CD4-positive, alpha-beta memory T cell (primary cell): ENCODE measurements around the gene PPM1N. TPM values are rescaled to one million over a fixed set of nuclear protein-coding genes. Genes with fewer than 3 reads are reported as not detected.

Experiments
- CTCF ChIA-PET: fragments of 350-600 bp; sonication (Branson Sonifier 250); formaldehyde crosslinking; loops from one replicate; lab custom pipeline; 2021; ENCODE audit warnings: inconsistent platforms; ENCODE audit not compliant: partially characterized antibody; lab: Charles Lee
- POLR2A ChIA-PET: fragments of 350-600 bp; sonication (Branson Sonifier 250); formaldehyde crosslinking; loops from one replicate; lab custom pipeline; 2021; ENCODE audit not compliant: partially characterized antibody; lab: Charles Lee
- DNase-seq, 5 donors: peaks; one replicate each; pipeline versions ENCODE4 v3.0.0 to v3.0.0-alpha.2; 2020 to 2022; ENCODE audit warnings: mixed read lengths in 1 of 5
- H3K27ac ChIP-seq: one replicate; pipeline ENCODE4 v1.7.0; 2013; ENCODE audit warnings: low read depth, low read length
- H3K27me3 ChIP-seq: 2 replicates; pipeline ENCODE4 v1.7.0; 2013; ENCODE audit warnings: mild to moderate bottlenecking, low read length, moderate library complexity; ENCODE audit not compliant: insufficient read depth
- H3K36me3 ChIP-seq: 2 replicates; pipeline ENCODE4 v1.7.0; 2013; ENCODE audit warnings: mild to moderate bottlenecking, low read length, moderate library complexity; ENCODE audit not compliant: insufficient read depth
- H3K4me1 ChIP-seq: 2 replicates; pipeline ENCODE4 v1.7.0; 2013; ENCODE audit warnings: mild to moderate bottlenecking, low read length, moderate library complexity; ENCODE audit not compliant: insufficient read depth
- H3K4me3 ChIP-seq, 2 donors: one replicate each; pipeline ENCODE4 v1.7.0; 2013; ENCODE audit warnings: low read length in 2 of 2, mild to moderate bottlenecking in 1 of 2
- H3K9me3 ChIP-seq, 2 donors: one replicate each; pipeline ENCODE4 v1.7.0; 2013; ENCODE audit warnings: low read length in 2 of 2, control low read depth in 1 of 2; ENCODE audit not compliant: control insufficient read depth in 1 of 2
- H3K27ac Mint-ChIP-seq, 7 donors: one replicate each; pipeline ENCODE4 v1.8.0; 2020 to 2021; ENCODE audit warnings: mixed read lengths in 7 of 7, mild to moderate bottlenecking in 6 of 7, inconsistent platforms in 3 of 7, moderate library complexity in 3 of 7
- H3K27me3 Mint-ChIP-seq, 2 donors: one replicate each; pipeline ENCODE4 v1.8.0; 2020 to 2021; ENCODE audit warnings: mixed read lengths in 2 of 2
- H3K36me3 Mint-ChIP-seq, 2 donors: one replicate each; pipeline ENCODE4 v1.8.0; 2020 to 2021; ENCODE audit warnings: mixed read lengths in 2 of 2, inconsistent platforms in 1 of 2, mild to moderate bottlenecking in 1 of 2
- H3K4me1 Mint-ChIP-seq, 4 donors: one replicate each; pipeline ENCODE4 v1.8.0; 2020 to 2021; ENCODE audit warnings: mixed read lengths in 4 of 4, mild to moderate bottlenecking in 1 of 4
- H3K4me3 Mint-ChIP-seq, 8 donors: one replicate each; pipeline ENCODE4 v1.8.0; 2020 to 2021; ENCODE audit warnings: mixed read lengths in 8 of 8, mild to moderate bottlenecking in 7 of 8, moderate library complexity in 6 of 8, inconsistent platforms in 3 of 8
- H3K9me3 Mint-ChIP-seq, 8 donors: one replicate each; pipeline ENCODE4 v1.8.0; 2020 to 2021; ENCODE audit warnings: mixed read lengths in 8 of 8, mild to moderate bottlenecking in 5 of 8, inconsistent platforms in 3 of 8, moderate library complexity in 1 of 8
- intact Hi-C: fragments of 100-400 bp; cut with micrococcal nuclease; formaldehyde crosslinking; loops from one replicate; pipeline ENCODE4 v1.15.1; 2023
- polyA plus RNA-seq, 2 donors: library from polyadenylated mRNA; unstranded; fragments of 300-500 nt; fragmentation: Illumina TruSeq; gene quantifications; one replicate each; pipeline ENCODE4 v1.2.3, GENCODE V29; 2021
- total RNA-seq, 2 experiments: library from RNA; stranded (reverse); gene quantifications; one replicate each; pipeline ENCODE4 v1.2.3, GENCODE V29; 2021

Gene PPM1N
- total and polyA plus RNA-seq, 4 experiments from 2014 or later, result 3.7 to 7.9 (median 4.9) TPM

GRCh38 chr19:45464274-45464673 lies 34.0 kb upstream of the PPM1N start:
- H3K27me3 Mint-ChIP-seq, result no peaks in the 10 kb centered on the region
- H3K4me3 Mint-ChIP-seq, result no peak overlapping the region
- H3K4me3 ChIP-seq, result no peak overlapping the region
- intact Hi-C loops, result no loop called here
- peaks cover 0 to 15% (median 0%) of the 10 kb centered on the region in 8 donors for H3K9me3 Mint-ChIP-seq
- no peaks in the 10 kb centered on the region for H3K27me3 ChIP-seq
- peak overlapping the region in 2 of 7 donors; percentile 25 to 65 for H3K27ac Mint-ChIP-seq
- ChIA-PET POLR2A (interaction anchor here (8.5 kb wide), 1 partner anchor 14 kb away, joined by 240 read pairs; no protein-coding TSS in a partner anchor), CTCF (interaction anchor here (1.9 kb wide), 1 partner anchor 15 kb away, joined by 9 read pairs; no protein-coding TSS in a partner anchor)
- no peaks in the 10 kb centered on the region for H3K9me3 ChIP-seq
- H3K36me3 Mint-ChIP-seq, result peaks cover 0 to 18% of the 10 kb centered on the region in 2 donors
- H3K27ac ChIP-seq, result no peak overlapping the region
- no peaks in the 10 kb centered on the region for H3K36me3 ChIP-seq
- DNase-seq, result no peak
- peaks cover 16% of the 10 kb centered on the region for H3K4me1 ChIP-seq
- peaks cover 4 to 25% (median 5%) of the 10 kb centered on the region in 4 donors for H3K4me1 Mint-ChIP-seq

GRCh38 chr19:45464852-45465441 lies 33.3 kb upstream of the PPM1N start:
- H3K27me3 ChIP-seq, result no peaks in the 10 kb centered on the region
- peaks cover 0 to 21% (median 0%) of the 10 kb centered on the region in 8 donors for H3K9me3 Mint-ChIP-seq
- H3K4me3 Mint-ChIP-seq, result no peak overlapping the region
- POLR2A ChIA-PET, result interaction anchor here (8.5 kb wide), 1 partner anchor 15 kb away, joined by 240 read pairs; no protein-coding TSS in a partner anchor
- H3K27ac Mint-ChIP-seq, result peak overlapping the region; percentile 13 to 99 (median 54)
- H3K27me3 Mint-ChIP-seq, result no peaks in the 10 kb centered on the region
- H3K27ac ChIP-seq, result no peak overlapping the region
- peaks cover 0 to 24% of the 10 kb centered on the region in 2 donors for H3K36me3 Mint-ChIP-seq
- H3K9me3 ChIP-seq, result no peaks in the 10 kb centered on the region
- intact Hi-C loops, result no loop called here
- H3K36me3 ChIP-seq, result no peaks in the 10 kb centered on the region
- H3K4me1 ChIP-seq, result peaks cover 19% of the 10 kb centered on the region
- peaks cover 5 to 32% (median 10%) of the 10 kb centered on the region in 4 donors for H3K4me1 Mint-ChIP-seq
- no peak for DNase-seq
- CTCF ChIA-PET, result interaction anchor here (1.9 kb wide), 1 partner anchor 14 kb away, joined by 9 read pairs; no protein-coding TSS in a partner anchor
- H3K4me3 ChIP-seq, result no peak overlapping the region

- Mint-ChIP-seq H3K27ac (peak overlapping the region; percentile 99 to 100 (median 99)), H3K9me3 (peaks cover 0 to 37% (median 0%) of the 10 kb centered on the region in 8 donors), H3K4me3 (peak overlapping the region; percentile 78 to 96 (median 94)), H3K27me3 (no peaks in the 10 kb centered on the region), H3K4me1 (peaks cover 8 to 53% (median 19%) of the 10 kb centered on the region in 4 donors), H3K36me3 (peaks cover 0 to 43% of the 10 kb centered on the region in 2 donors)
- Histone ChIP-seq H3K27me3 (no peaks in the 10 kb centered on the region), H3K36me3 (no peaks in the 10 kb centered on the region), H3K9me3 (no peaks in the 10 kb centered on the region), H3K4me3 (peak overlapping the region; percentile 74 to 100), H3K27ac (peak overlapping the region; percentile 98), H3K4me1 (peaks cover 27% of the 10 kb centered on the region)
- ChIA-PET CTCF (interaction anchor here (1.4 to 5.2 kb wide), 6 partner anchors 10 to 250 kb away, joined by 3 to 65 read pairs (median 30); no protein-coding TSS in a partner anchor), POLR2A (interaction anchor here (0.7 to 8.5 kb wide), 9 partner anchors 8 to 1255 kb away, joined by 3 to 240 read pairs (median 7); partner anchors contain the start of gene RTN2)
- DNase-seq, result no peak
- intact Hi-C loops, result loop anchor here (1.0 kb wide), 1 partner anchor 16 kb away; no protein-coding TSS in a partner anchor
Measured at GRCh38 chr19:45467115-45467455, 31.2 kb upstream of the PPM1N start.

GRCh38 chr19:45467456-45468158 lies 30.6 kb upstream of the PPM1N start, which contains the start of gene FOSB:
Gene FOSB, plus strand, starts transcription at chr19:45467996. Its CDS starts 591 bp downstream, at chr19:45468587.
- Mint-ChIP-seq H3K27me3 (peaks cover 0 to under 1% of the 10 kb centered on the region in 2 donors), H3K4me1 (peaks cover 8 to 58% (median 19%) of the 10 kb centered on the region in 4 donors), H3K36me3 (peaks cover under 1 to 47% of the 10 kb centered on the region in 2 donors), H3K9me3 (peaks cover 0 to 41% (median 0%) of the 10 kb centered on the region in 8 donors), H3K4me3 (peak within 1 kb of the TSS; percentile 93 to 96 (median 95)), H3K27ac (peak within 1 kb of the TSS; percentile 99 to 100 (median 99))
- peak within 1 kb of the TSS; percentile 79 to 100 for H3K4me3 ChIP-seq
- no peaks in the 10 kb centered on the region for H3K27me3 ChIP-seq
- CTCF ChIA-PET, result interaction anchor here (0.8 to 5.2 kb wide), 7 partner anchors 11 to 250 kb away, joined by 3 to 65 read pairs (median 23); no protein-coding TSS in a partner anchor
- peaks cover 27% of the 10 kb centered on the region for H3K4me1 ChIP-seq
- H3K36me3 ChIP-seq, result no peaks in the 10 kb centered on the region
- intact Hi-C loops, result loop anchor here (1.0 kb wide), 1 partner anchor 16 kb away; no protein-coding TSS in a partner anchor
- peak; percentile 96 to 99 (median 97) for DNase-seq
- H3K9me3 ChIP-seq, result no peaks in the 10 kb centered on the region
- POLR2A ChIA-PET, result interaction anchor here (0.7 to 8.5 kb wide), 14 partner anchors 7 to 1646 kb away, joined by 3 to 240 read pairs (median 6); partner anchors contain the start of genes OPA3, RTN2 and ZC3H4
- peak within 1 kb of the TSS; percentile 98 for H3K27ac ChIP-seq

GRCh38 chr19:45468159-45468651 lies 30.0 kb upstream of the PPM1N start:
- Mint-ChIP-seq H3K9me3 (peaks cover 0 to 47% (median 0%) of the 10 kb centered on the region in 8 donors), H3K4me1 (peaks cover 9 to 63% (median 21%) of the 10 kb centered on the region in 4 donors), H3K27me3 (peaks cover 2 to 3% of the 10 kb centered on the region in 2 donors), H3K36me3 (peaks cover 5 to 51% of the 10 kb centered on the region in 2 donors), H3K4me3 (peak overlapping the region; percentile 93 to 96 (median 95)), H3K27ac (peak overlapping the region; percentile 99 to 100 (median 99))
- H3K4me1 ChIP-seq, result peaks cover 27% of the 10 kb centered on the region
- ChIA-PET CTCF (interaction anchor here (0.8 to 5.2 kb wide), 7 partner anchors 11 to 90 kb away, joined by 3 to 65 read pairs (median 23); no protein-coding TSS in a partner anchor), POLR2A (interaction anchor here (0.6 to 8.5 kb wide), 17 partner anchors 7 to 1645 kb away, joined by 3 to 240 read pairs (median 6); partner anchors contain the start of genes CLPTM1, ERCC1, OPA3 and RTN2)
- intact Hi-C loops, result no loop called here
- H3K27me3 ChIP-seq, result no peaks in the 10 kb centered on the region
- no peaks in the 10 kb centered on the region for H3K9me3 ChIP-seq
- H3K4me3 ChIP-seq, result peak overlapping the region; percentile 79 to 100
- DNase-seq, result no peak
- no peaks in the 10 kb centered on the region for H3K36me3 ChIP-seq
- peak overlapping the region; percentile 98 for H3K27ac ChIP-seq

GRCh38 chr19:45468803-45469131 lies 29.5 kb upstream of the PPM1N start:
- Mint-ChIP-seq H3K9me3 (peaks cover 0 to 51% (median 0%) of the 10 kb centered on the region in 8 donors), H3K27ac (peak overlapping the region; percentile 99 to 100 (median 99)), H3K27me3 (peaks cover 2 to 3% of the 10 kb centered on the region in 2 donors), H3K4me3 (peak overlapping the region; percentile 93 to 96 (median 95)), H3K4me1 (peaks cover 9 to 67% (median 21%) of the 10 kb centered on the region in 4 donors), H3K36me3 (peaks cover 5 to 54% of the 10 kb centered on the region in 2 donors)
- ChIA-PET CTCF (interaction anchor here (1.0 to 5.2 kb wide), 7 partner anchors 10 to 173 kb away, joined by 3 to 65 read pairs (median 23); no protein-coding TSS in a partner anchor), POLR2A (interaction anchor here (0.6 to 8.5 kb wide), 19 partner anchors 8 to 1645 kb away, joined by 3 to 240 read pairs (median 6); partner anchors contain the start of genes CLPTM1, ERCC1, OPA3 and PPP1R13L)
- H3K4me3 ChIP-seq, result peak overlapping the region; percentile 79 to 100
- H3K27me3 ChIP-seq, result no peaks in the 10 kb centered on the region
- H3K27ac ChIP-seq, result peak overlapping the region; percentile 98
- H3K36me3 ChIP-seq, result no peaks in the 10 kb centered on the region
- DNase-seq, result peak in 1 of 5 donors; percentile 93
- H3K9me3 ChIP-seq, result no peaks in the 10 kb centered on the region
- intact Hi-C loops, result loop anchor here (1.0 kb wide), 3 partner anchors 10 to 116 kb away; partner anchors contain the start of gene OPA3
- peaks cover 27% of the 10 kb centered on the region for H3K4me1 ChIP-seq
